ENCODE measurements around the gene ALPL.
"Not testable (repeated sequence)": the region's sequence is repeated elsewhere in the genome, so short reads cannot be mapped to it uniquely, and the experiment has no call there.

Gene ALPL

GRCh38 chr1:21508580-21509350 is 458 bp upstream of the ALPL start:
- DNase-seq: peak; percentile 55

GRCh38 chr1:21510113-21510493 is 880 bp downstream of the ALPL start:
- no peak for DNase-seq

DNA sequence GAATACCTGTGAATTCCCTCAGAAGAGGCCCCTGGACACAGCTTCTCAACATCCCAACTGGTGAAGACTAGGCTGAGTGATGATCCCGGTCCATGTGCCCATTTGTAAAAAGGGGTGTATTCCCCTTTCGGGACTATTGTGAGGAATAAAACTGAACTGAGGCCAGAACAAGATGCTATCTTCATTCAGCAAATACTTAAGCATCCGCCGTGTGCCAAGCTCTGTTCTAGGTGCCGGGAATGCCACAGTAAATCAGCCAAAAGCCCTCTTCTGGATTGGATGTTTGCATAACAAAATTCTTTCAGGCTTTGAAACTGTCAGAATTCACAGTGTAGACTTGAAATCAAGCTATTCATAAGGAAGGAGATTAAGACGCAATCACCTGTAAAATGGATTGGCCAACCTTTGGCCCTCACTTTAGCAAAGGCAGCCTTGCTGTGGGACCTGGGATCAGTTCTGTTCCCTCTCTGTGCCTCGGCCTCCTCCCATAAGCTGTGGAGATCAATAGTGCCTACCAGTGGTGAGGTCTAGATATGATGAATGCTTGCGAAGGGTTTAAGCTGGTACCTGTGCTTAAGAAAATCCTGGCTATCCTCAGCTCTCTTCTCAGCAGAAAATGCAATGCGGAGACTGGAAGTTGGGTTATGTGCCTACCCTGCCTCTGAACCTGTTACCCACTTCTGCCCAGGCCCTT is 1.8 kb downstream of the ALPL start:
- DNase-seq: peak; percentile 8

GRCh38 chr1:21511579-21512522 is 2.6 kb downstream of the ALPL start:
- DNase-seq: no peak

GRCh38 chr1:21514245-21514644 is 5.0 kb downstream of the ALPL start:
- no peak for DNase-seq

- no peak for DNase-seq
Observed at GRCh38 chr1:21517161-21517589, 8.0 kb downstream of the ALPL start.

DNA sequence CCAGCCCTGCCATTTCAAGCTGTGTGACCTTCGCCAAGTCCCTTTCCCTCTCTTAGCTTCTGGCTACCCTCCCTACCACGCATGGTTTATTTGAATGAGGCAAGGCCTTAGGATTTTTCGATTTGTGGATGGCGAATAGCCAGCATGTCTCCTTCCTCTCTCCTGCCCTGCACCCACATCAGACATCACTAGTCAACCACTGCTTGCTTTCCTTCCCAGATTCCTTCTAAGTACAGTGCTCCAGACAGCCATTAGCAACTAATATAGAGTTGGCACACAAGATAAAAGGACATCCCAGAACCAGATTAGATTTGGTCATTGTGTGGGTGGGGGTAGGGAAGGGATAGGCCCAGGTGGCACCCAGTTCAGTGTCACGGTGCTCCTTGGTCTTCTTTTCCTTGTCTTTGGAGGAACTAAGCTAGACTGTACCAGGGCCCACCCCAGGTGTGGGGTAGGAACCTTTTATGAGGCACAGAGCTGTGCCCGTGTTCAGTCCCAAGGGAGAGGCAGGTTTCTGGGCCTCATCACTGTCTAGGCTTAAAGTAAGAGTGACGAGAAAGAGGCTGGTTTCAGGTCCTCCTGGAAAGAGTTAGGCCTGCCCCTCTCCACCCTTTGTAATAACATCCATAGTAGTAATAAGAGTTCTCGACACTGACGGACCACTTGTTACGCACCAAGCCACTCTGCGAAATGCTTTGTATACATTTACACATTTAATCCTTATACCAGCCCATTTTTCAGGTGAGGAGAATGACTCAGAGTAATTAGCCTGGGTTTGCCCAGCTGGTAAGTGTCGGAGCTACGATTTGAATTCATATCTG is 8.6 kb downstream of the ALPL start:
- DNase-seq: no peak

- no peak for DNase-seq
Observed at GRCh38 chr1:21518774-21519455, 9.7 kb downstream of the ALPL start.

DNA sequence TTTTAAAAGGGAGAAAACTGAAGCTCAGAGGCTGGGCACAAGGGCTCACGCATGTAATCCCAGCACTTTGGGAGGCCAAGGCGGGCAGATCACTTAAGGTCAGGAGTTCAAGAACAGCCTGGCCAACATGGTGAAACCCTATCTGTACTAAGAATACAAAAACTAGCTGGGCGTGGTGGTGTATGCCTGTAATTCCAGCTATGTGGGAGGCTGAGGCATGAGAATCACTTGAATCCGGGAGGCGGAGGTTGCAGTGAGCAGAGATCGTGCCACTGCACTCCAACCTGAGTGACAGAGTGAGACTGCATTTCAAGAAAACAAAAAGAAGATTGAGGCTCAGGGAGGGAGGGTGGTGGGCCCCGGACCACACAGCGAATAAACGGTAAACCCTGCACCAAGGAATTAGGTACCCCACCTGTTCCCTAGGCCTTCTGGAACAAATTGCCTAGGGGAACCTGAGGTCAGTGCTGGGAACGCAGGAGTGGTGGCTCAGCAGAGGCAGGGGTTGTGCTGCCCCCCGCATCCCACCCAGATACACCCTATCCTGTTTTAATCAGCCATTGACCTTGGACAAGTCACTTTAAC is 10.4 kb downstream of the ALPL start:
- DNase-seq: not testable (repeated sequence)

DNA sequence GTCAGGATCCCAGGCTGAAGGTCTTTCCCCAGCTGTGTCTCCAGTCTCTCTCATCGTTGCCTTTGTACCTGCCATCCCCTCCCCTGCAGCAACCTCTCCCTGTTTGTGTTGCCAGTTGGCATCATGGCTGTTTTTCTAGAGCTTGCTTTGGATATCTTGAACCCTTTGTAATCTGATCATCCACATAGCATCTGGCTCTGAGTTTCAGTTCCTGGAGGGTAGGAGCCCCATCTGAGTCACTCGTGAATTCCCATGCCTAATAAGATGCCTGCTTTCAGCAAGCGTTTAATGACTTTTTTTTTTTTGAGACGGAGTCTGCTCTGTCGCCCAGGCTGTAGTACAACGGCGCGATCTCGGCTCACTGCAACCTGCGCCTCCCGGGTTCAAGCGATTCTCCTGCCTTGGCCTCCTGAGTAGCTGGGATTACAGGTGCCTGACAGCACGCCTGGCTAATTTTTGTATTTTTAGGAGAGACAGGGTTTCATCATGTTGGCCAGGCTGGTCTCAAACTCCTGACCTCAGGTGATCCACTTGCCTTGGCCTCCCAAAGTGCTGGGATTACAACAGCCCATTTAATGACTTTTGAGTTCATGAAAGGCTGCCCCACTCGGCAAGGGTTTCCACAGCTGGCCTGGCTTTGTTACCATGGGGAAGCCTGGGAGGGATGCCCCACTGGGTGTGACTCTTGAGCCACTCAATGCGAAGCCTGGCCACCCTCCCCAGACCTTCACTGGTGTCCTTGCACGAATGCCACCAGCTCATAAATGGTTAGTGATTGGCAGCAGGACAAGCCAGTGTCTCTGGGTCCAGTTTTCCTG is 11.9 kb downstream of the ALPL start:
- no peak for DNase-seq

GRCh38 chr1:21521717-21522060 is 12.5 kb downstream of the ALPL start:
- no peak for DNase-seq

GRCh38 chr1:21522525-21523038 is 13.4 kb downstream of the ALPL start:
- no peak for DNase-seq

- no peak for DNase-seq
Observed at GRCh38 chr1:21523297-21523813, 14.1 kb downstream of the ALPL start.

GRCh38 chr1:21524220-21524619 is 15.0 kb downstream of the ALPL start:
- DNase-seq: no peak

DNA sequence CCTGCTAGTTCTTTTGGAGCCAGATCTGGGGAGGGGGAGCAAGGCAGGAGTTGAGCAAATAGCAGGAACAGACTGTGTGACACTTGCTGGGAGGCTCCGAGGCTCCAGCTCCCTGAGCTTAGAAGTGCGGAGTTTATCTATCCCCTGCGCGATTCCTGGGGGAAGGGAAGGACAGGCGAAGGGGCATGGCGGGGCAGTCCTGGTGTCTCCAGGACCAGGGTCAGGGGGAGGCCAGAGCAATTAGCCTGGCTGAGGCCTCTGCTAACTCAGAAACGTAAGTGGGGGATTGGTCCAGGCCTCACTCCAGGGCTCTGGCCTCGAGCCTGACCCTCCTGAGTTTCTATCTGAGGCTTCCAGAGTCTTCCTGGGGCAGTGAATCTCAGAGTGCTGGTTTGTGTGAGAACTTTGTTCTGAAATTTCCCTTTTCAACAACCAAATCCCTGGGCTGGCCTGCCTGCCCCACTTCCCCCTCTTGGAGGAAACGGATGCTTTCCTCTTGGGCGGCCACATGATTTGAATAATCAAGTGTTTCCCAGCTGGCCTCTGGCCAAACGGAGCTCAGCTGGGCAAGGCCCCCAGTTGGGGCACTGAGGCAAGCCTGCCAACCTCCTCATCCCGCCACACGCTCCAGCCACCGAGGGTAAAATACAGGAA is 15.6 kb downstream of the ALPL start:
- no peak for DNase-seq

DNA sequence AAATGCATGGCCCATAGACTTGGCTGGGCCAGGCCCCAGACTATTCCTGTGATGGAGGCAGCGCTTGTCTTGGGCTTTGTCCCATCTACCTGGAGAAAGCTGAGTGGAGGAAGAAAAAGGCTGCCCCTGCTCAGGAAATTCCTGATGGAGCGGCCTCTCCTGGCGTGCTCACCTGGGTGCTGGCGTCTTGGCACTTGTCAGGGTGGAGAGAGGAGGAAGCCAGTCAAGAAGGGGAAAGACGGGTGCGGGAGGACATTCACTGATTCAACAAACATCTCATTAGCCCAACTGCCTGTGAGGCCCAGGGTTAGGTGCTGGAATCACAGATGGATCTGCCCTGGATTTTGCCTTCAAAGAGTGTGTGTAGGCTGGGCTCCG is 16.1 kb downstream of the ALPL start:
- no peak for DNase-seq

- no peak for DNase-seq
Observed at GRCh38 chr1:21526441-21526840, 17.2 kb downstream of the ALPL start.

- no peak for DNase-seq
Observed at GRCh38 chr1:21530368-21531016, 21.3 kb downstream of the ALPL start.

- no peak for DNase-seq
Observed at GRCh38 chr1:21531241-21531640, 22.0 kb downstream of the ALPL start.

Measured in activated CD4-positive, alpha-beta T cell treated with anti-CD3 and anti-CD28 coated beads, Interleukin-2, amount 50 U/mL, for 16 hours (primary cell).